Adrenal gland (tissue), 12 donors: ENCODE data around the gene ST6GALNAC4. TPM values are rescaled to one million over a fixed set of nuclear protein-coding genes. Genes with fewer than 3 reads are reported as not detected.
A peak's percentile ranks its signal among the peaks of the same experiment; 100 is the strongest.

Experiments
- DNase-seq, 7 donors: peaks; one replicate each; pipeline ENCODE4 v3.0.0-alpha.2; 2019 to 2020
- H3K27ac ChIP-seq, 5 donors: fragments of 200-600 bp; sonication (generic) in 4 of 5; 1 replicate in 3 of 5; 2 replicates in 2 of 5; pipeline versions ENCODE4 v1.5.1 to v1.8.0; 2016 to 2020; ENCODE audit warnings: mild to moderate bottlenecking in 1 of 5
- H3K27me3 ChIP-seq: fragments of 200-600 bp; 2 replicates; pipeline ENCODE4 v1.8.0; 2021
- H3K36me3 ChIP-seq, 2 donors: fragments of 200-600 bp; replicated peaks in 1 of 2; 1 replicate in 1 of 2; 2 replicates in 1 of 2; pipeline versions ENCODE4 v1.5.1 to v1.8.0; 2018 to 2022
- H3K4me1 ChIP-seq, 2 donors: fragments of 200-600 bp; replicated peaks in 1 of 2; 1 replicate in 1 of 2; 2 replicates in 1 of 2; pipeline versions ENCODE4 v1.5.1 to v1.8.0; 2018 to 2021
- H3K4me3 ChIP-seq, 4 donors: fragments of 200-600 bp; sonication (generic) in 3 of 4; one replicate each; pipeline ENCODE4 v1.5.1; 2016 to 2018
- H3K9me3 ChIP-seq, 3 donors: fragments of 200-600 bp; sonication (generic) in 1 of 3; replicated peaks in 1 of 3; 1 replicate in 2 of 3; 2 replicates in 1 of 3; pipeline versions ENCODE4 v1.5.1 to v1.8.0; 2016 to 2021
- POLR2A ChIP-seq, 2 donors: fragments of 450-650 bp; IDR thresholded peaks; one replicate each; pipeline ENCODE4 v1.6.1; 2017; ENCODE audit warnings: antibody characterized with exemption in 2 of 2, mild to moderate bottlenecking in 2 of 2, moderate library complexity in 1 of 2
- WGBS, 4 donors: extraction: QIAGEN DNeasy Blood & Tissue Kit in 2 of 4; methylation state at CpG; one replicate each; pipeline versions ENCODE4 v1.1.5 to v1.1.7; 2013 to 2017; 5-methylcytosine and 5-hydroxymethylcytosine counted together
- intact Hi-C, 2 donors: fragments of 100-400 bp; cut with DNase I; formaldehyde crosslinking; loops; one replicate each; pipeline versions ENCODE4 v1.14.1 to v1.15.0; 2022 to 2023
- microRNA-seq, 3 donors: library from miRNA; unstranded; fragments of <30 nt; microRNA quantifications; one replicate each; pipeline ENCODE4, GENCODE V29; 2017 to 2020
- polyA plus RNA-seq, 3 donors: library from polyadenylated mRNA; stranded (reverse); fragments of 200-250 nt in 2 of 3; fragments of 350-450 nt in 1 of 3; fragmentation: Illumina TruSeq in 1 of 3; extraction: RNeasy Lipid Tissue Mini Kit (QIAGEN cat#74804) in 1 of 3; gene quantifications; one replicate each; pipeline ENCODE4 v1.2.3, GENCODE V29; 2013 to 2014
- small RNA-seq, 2 donors: library from RNA; depleted of rRNA; stranded (forward); fragments of <200 nt; gene quantifications; one replicate each; pipeline ENCODE3, GENCODE V24; 2016
- total RNA-seq, 9 donors: library from RNA; depleted of rRNA in 4 of 9; stranded (reverse); fragments of >200 nt in 4 of 9; fragments of 120-200 nt in 1 of 9; fragmentation: NEBNext Ultra II Directional in 1 of 9; extraction: Animal tissue kit (Norgen Biotek cat#: 25700) in 1 of 9; gene quantifications; one replicate each; pipeline versions ENCODE4 v1.1.0 to v1.2.4, GENCODE V29; 2013 to 2023
- TF ChIP-seq, protein P1 (sequence below), 6 experiments: fragments of 450-650 bp in 4 of 6; fragments of 200-600 bp in 2 of 6; sonication (generic) in 1 of 6; IDR thresholded peaks; 1 replicate in 5 of 6; 2 replicates in 1 of 6; pipeline versions ENCODE4 v1.5.1 to v1.8.0; 2016 to 2021; ENCODE audit warnings: antibody characterized with exemption in 6 of 6, mild to moderate bottlenecking in 2 of 6, moderate library complexity in 1 of 6
- donor health status: healthy with polysubstance abuse.
- donor health status: Bipolar disorder and iron deficiency.
- donor health status: DM: yes; HTN: yes; CAD: no.
- donor health status: DM: no; HTN: no; CAD: no.
- donor health status: DM: no; HTN: no; CAD: no.
- donor health status: DM: yes; HTN: yes; CAD: no.

The ST6GALNAC4 gene
- total and polyA plus RNA-seq, 12 donors = 5.3 to 65.7 (median 14.7) TPM

GRCh38 chr9:127860779-127861178 lies 56.1 kb downstream of the ST6GALNAC4 start:
- DNase-seq = no peak
- H3K4me3 ChIP-seq = no peak overlapping the region
- H3K4me1 ChIP-seq = peaks cover 0 to 41% of the 10 kb centered on the region in 2 donors

GRCh38 chr9:127860260-127860659 lies 56.6 kb downstream of the ST6GALNAC4 start:
- 45 to 61% (median 49%) methylated on average over 8 of the region's 8 CpGs for WGBS, 4 donors

More at GRCh38 chr9:127860779-127861178, 56.1 kb downstream of the ST6GALNAC4 start:
- peak overlapping the region in 1 of 5 donors; percentile 36 for H3K27ac ChIP-seq
- whole genome bisulfite sequencing, 4 donors = 89 to 96% (median 94%) methylated on average over 11 of the region's 11 CpGs
- TF ChIP-seq POLR2A (IDR thresholded peaks at IDR 0.05) = no peak
- TF ChIP-seq, protein P1, sequence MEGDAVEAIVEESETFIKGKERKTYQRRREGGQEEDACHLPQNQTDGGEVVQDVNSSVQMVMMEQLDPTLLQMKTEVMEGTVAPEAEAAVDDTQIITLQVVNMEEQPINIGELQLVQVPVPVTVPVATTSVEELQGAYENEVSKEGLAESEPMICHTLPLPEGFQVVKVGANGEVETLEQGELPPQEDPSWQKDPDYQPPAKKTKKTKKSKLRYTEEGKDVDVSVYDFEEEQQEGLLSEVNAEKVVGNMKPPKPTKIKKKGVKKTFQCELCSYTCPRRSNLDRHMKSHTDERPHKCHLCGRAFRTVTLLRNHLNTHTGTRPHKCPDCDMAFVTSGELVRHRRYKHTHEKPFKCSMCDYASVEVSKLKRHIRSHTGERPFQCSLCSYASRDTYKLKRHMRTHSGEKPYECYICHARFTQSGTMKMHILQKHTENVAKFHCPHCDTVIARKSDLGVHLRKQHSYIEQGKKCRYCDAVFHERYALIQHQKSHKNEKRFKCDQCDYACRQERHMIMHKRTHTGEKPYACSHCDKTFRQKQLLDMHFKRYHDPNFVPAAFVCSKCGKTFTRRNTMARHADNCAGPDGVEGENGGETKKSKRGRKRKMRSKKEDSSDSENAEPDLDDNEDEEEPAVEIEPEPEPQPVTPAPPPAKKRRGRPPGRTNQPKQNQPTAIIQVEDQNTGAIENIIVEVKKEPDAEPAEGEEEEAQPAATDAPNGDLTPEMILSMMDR (IDR thresholded peaks at IDR 0.05) = no peak
- H3K9me3 ChIP-seq = no peaks in the 10 kb centered on the region
- intact Hi-C loops = no loop called here
- H3K27me3 ChIP-seq = no peaks in the 10 kb centered on the region
- no peaks in the 10 kb centered on the region for H3K36me3 ChIP-seq

GRCh38 chr9:127858041-127858512 lies 58.8 kb downstream of the ST6GALNAC4 start:
- intact Hi-C loops = no loop called here
- peak overlapping the region in 2 of 5 donors; percentile 53 to 84 for H3K27ac ChIP-seq
- WGBS, 4 donors = 41 to 57% (median 50%) methylated on average over 6 to 12 of the region's 12 CpGs

More at GRCh38 chr9:127860260-127860659, 56.6 kb downstream of the ST6GALNAC4 start:
- no peak for TF ChIP-seq POLR2A (IDR thresholded peaks at IDR 0.05)
- TF ChIP-seq, protein P1 (IDR thresholded peaks at IDR 0.05) = no peak
- Histone ChIP-seq H3K27ac (peak overlapping the region in 1 of 5 donors; percentile 36), H3K27me3 (no peaks in the 10 kb centered on the region), H3K4me1 (peaks cover 0 to 41% of the 10 kb centered on the region in 2 donors), H3K9me3 (no peaks in the 10 kb centered on the region), H3K4me3 (no peak overlapping the region), H3K36me3 (no peaks in the 10 kb centered on the region)
- no peak for DNase-seq
- intact Hi-C loops = no loop called here

More at GRCh38 chr9:127858041-127858512, 58.8 kb downstream of the ST6GALNAC4 start:
- Histone ChIP-seq H3K27me3 (no peaks in the 10 kb centered on the region), H3K36me3 (no peaks in the 10 kb centered on the region), H3K4me1 (peaks cover 0 to 45% of the 10 kb centered on the region in 2 donors), H3K9me3 (no peaks in the 10 kb centered on the region), H3K4me3 (no peak overlapping the region)
- no peak for TF ChIP-seq POLR2A (IDR thresholded peaks at IDR 0.05)
- TF ChIP-seq, protein P1 (IDR thresholded peaks at IDR 0.05) = peak in 1 of 6 experiments; percentile 12
- peak in 4 of 7 donors; percentile 54 to 78 (median 66) for DNase-seq

Small RNAs within 50 kb of the gene (microRNA-seq; reads per million reads assigned to microRNA genes)
- gene MIR4672 = 0 reads per million in 3 donors

Small RNAs within 50 kb of the gene (small RNA-seq; reads per million reads assigned to genes)
- gene MIR4672 = 0 to 0.08 reads per million in 2 donors

Other genes starting within 250 kb of the ST6GALNAC4 start
- gene CFAP157, start 210.1 kb downstream of the ST6GALNAC4 start, total RNA-seq = under 1 TPM in 5 of 9 donors, not detected in 4; 0.11 to 0.94 (median 0.20) TPM
- gene CFAP157, start 210.1 kb downstream of the ST6GALNAC4 start, polyA plus RNA-seq = under 1 TPM in 2 of 3 donors, not detected in 1; 0.67 to 0.88 TPM
- gene PTRH1, start 201.4 kb downstream of the ST6GALNAC4 start, total RNA-seq = 10 to 100 TPM; 20.8 to 48.8 (median 26.3) TPM
- 10 to 100 TPM in 2 of 3 donors, 1 to 10 TPM in 1; 3.4 to 32.8 (median 19.5) TPM for gene PTRH1, start 201.4 kb downstream of the ST6GALNAC4 start, polyA plus RNA-seq
- gene TTC16, start 201.0 kb downstream of the ST6GALNAC4 start, total RNA-seq = 1 to 10 TPM in 1 of 9 donors, under 1 TPM in 6, not detected in 2; under 0.01 to 1.0 (median 0.26) TPM
- gene TTC16, start 201.0 kb downstream of the ST6GALNAC4 start, polyA plus RNA-seq = under 1 TPM; 0.11 to 0.57 (median 0.48) TPM
- 10 to 100 TPM; 10.8 to 30.6 (median 17.9) TPM for gene TOR2A, start 181.7 kb downstream of the ST6GALNAC4 start, total RNA-seq
- 10 to 100 TPM in 2 of 3 donors, 1 to 10 TPM in 1; 4.3 to 16.9 (median 14.6) TPM for gene TOR2A, start 181.7 kb downstream of the ST6GALNAC4 start, polyA plus RNA-seq
- 10 to 100 TPM in 4 of 9 donors, 1 to 10 TPM in 5; 4.3 to 14.2 (median 9.8) TPM for gene SH2D3C, start 138.4 kb downstream of the ST6GALNAC4 start, total RNA-seq
- 10 to 100 TPM in 2 of 3 donors, 1 to 10 TPM in 1; 2.1 to 27.1 (median 19.1) TPM for gene SH2D3C, start 138.4 kb downstream of the ST6GALNAC4 start, polyA plus RNA-seq
- gene CDK9, start 131.0 kb downstream of the ST6GALNAC4 start, total RNA-seq = 100 to 1,000 TPM in 6 of 9 donors, 10 to 100 TPM in 3; 41.0 to 238 (median 115) TPM
- gene CDK9, start 131.0 kb downstream of the ST6GALNAC4 start, polyA plus RNA-seq = 100 to 1,000 TPM in 2 of 3 donors, 10 to 100 TPM in 1; 64.0 to 202 (median 166) TPM
- gene FPGS, start 114.2 kb downstream of the ST6GALNAC4 start, total RNA-seq = 100 to 1,000 TPM in 5 of 9 donors, 10 to 100 TPM in 4; 31.1 to 359 (median 101) TPM
- gene FPGS, start 114.2 kb downstream of the ST6GALNAC4 start, polyA plus RNA-seq = 100 to 1,000 TPM in 2 of 3 donors, 10 to 100 TPM in 1; 59.6 to 176 (median 144) TPM
- 100 to 1,000 TPM in 5 of 9 donors, 10 to 100 TPM in 3, 1 to 10 TPM in 1; 4.3 to 214 (median 121) TPM for gene ENG, start 62.4 kb downstream of the ST6GALNAC4 start, total RNA-seq
- 100 to 1,000 TPM in 1 of 3 donors, 10 to 100 TPM in 2; 43.2 to 116 (median 96.7) TPM for gene ENG, start 62.4 kb downstream of the ST6GALNAC4 start, polyA plus RNA-seq
- gene AK1, start 39.4 kb downstream of the ST6GALNAC4 start, total RNA-seq = 100 to 1,000 TPM in 3 of 9 donors, 10 to 100 TPM in 6; 51.9 to 136 (median 89.9) TPM
- 100 to 1,000 TPM in 2 of 3 donors, 10 to 100 TPM in 1; 60.0 to 242 (median 175) TPM for gene AK1, start 39.4 kb downstream of the ST6GALNAC4 start, polyA plus RNA-seq
- gene ST6GALNAC6, start 17.4 kb downstream of the ST6GALNAC4 start, total RNA-seq = 100 to 1,000 TPM in 1 of 9 donors, 10 to 100 TPM in 8; 34.7 to 129 (median 62.4) TPM
- 10 to 100 TPM; 26.7 to 46.9 (median 40.0) TPM for gene ST6GALNAC6, start 17.4 kb downstream of the ST6GALNAC4 start, polyA plus RNA-seq
- gene PIP5KL1, start 13.7 kb upstream of the ST6GALNAC4 start, total RNA-seq = 1 to 10 TPM in 2 of 9 donors, under 1 TPM in 4, not detected in 3; 0.19 to 2.3 (median 0.88) TPM
- gene PIP5KL1, start 13.7 kb upstream of the ST6GALNAC4 start, polyA plus RNA-seq = 1 to 10 TPM in 1 of 3 donors, under 1 TPM in 2; 0.22 to 1.5 (median 0.54) TPM
- gene DPM2, start 20.8 kb upstream of the ST6GALNAC4 start, total RNA-seq = 10 to 100 TPM; 18.4 to 46.8 (median 33.4) TPM
- gene DPM2, start 20.8 kb upstream of the ST6GALNAC4 start, polyA plus RNA-seq = 10 to 100 TPM; 32.9 to 36.5 (median 35.6) TPM
- gene EEIG1, start 63.9 kb upstream of the ST6GALNAC4 start, total RNA-seq = 100 to 1,000 TPM in 2 of 9 donors, 10 to 100 TPM in 7; 10.1 to 179 (median 68.3) TPM
- 10 to 100 TPM; 24.5 to 49.5 (median 32.6) TPM for gene EEIG1, start 63.9 kb upstream of the ST6GALNAC4 start, polyA plus RNA-seq
- 10 to 100 TPM in 7 of 9 donors, 1 to 10 TPM in 2; 8.0 to 20.7 (median 12.7) TPM for gene NAIF1, start 150.3 kb upstream of the ST6GALNAC4 start, total RNA-seq
- gene NAIF1, start 150.3 kb upstream of the ST6GALNAC4 start, polyA plus RNA-seq = 10 to 100 TPM in 2 of 3 donors, 1 to 10 TPM in 1; 6.6 to 12.8 (median 10.8) TPM
- 10 to 100 TPM; 11.4 to 60.6 (median 20.5) TPM for gene SLC25A25, start 151.2 kb upstream of the ST6GALNAC4 start, total RNA-seq
- gene SLC25A25, start 151.2 kb upstream of the ST6GALNAC4 start, polyA plus RNA-seq = 10 to 100 TPM; 13.6 to 14.1 (median 13.9) TPM
- gene PTGES2, start 210.7 kb upstream of the ST6GALNAC4 start, total RNA-seq = 100 to 1,000 TPM in 4 of 9 donors, 10 to 100 TPM in 5; 64.8 to 147 (median 96.0) TPM
- gene PTGES2, start 210.7 kb upstream of the ST6GALNAC4 start, polyA plus RNA-seq = 100 to 1,000 TPM in 2 of 3 donors, 10 to 100 TPM in 1; 69.5 to 104 (median 101) TPM
- 10 to 100 TPM in 1 of 9 donors, 1 to 10 TPM in 4, under 1 TPM in 1, not detected in 3; 0.33 to 48.2 (median 1.2) TPM for gene LCN2, start 232.4 kb upstream of the ST6GALNAC4 start, total RNA-seq
- gene LCN2, start 232.4 kb upstream of the ST6GALNAC4 start, polyA plus RNA-seq = 1 to 10 TPM in 2 of 3 donors, under 1 TPM in 1; 0.37 to 1.9 (median 1.7) TPM
- gene BBLN, start 243.2 kb upstream of the ST6GALNAC4 start, total RNA-seq = 1,000 to 10,000 TPM in 4 of 9 donors, 100 to 1,000 TPM in 5; 165 to 1,914 (median 315) TPM
- 100 to 1,000 TPM in 2 of 3 donors, 1 to 10 TPM in 1; 5.5 to 924 (median 522) TPM for gene BBLN, start 243.2 kb upstream of the ST6GALNAC4 start, polyA plus RNA-seq